ENCODE results near the gene CCDC13. TPM values are rescaled to one million over a fixed set of nuclear protein-coding genes. Genes with fewer than 3 reads are reported as not detected.
"Not testable (repeated sequence)": the region's sequence is repeated elsewhere in the genome, so short reads cannot be mapped to it uniquely, and the experiment has no call there.

Gene CCDC13
- total RNA-seq, 1 donor from 2014 or later: 0.33 TPM

DNA sequence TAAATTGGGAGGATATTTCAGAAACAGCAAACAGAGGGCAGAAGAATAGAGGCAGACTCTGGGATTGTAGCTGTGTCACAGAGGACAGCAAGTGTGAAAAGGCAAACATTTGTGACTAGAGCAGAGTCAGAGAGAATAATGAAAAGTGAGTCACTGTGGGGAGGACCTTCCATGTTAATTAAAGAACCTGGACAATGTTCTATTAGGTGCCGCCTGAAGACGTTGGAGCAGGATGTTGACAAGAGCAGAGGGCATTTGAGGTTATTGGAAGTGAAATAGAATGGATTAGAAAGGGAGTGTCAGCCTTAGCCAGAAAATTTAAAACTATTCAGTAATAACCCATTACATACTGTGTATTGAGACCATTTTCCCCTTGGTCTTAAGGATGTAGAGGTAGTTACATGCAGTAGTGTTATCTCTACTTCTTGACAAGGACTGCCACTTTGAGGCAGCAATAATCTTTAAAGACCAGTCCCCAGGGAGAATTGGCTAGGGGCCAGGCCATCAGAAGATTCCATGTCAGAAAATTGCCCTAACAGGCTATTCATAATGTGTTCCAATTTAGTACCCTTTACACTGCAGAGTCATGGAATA, 42.0 kb upstream of the CCDC13 start:
- H3K4me3 ChIP-seq (ENCODE audit: low read depth, low read length): no peak overlapping the region
- TF ChIP-seq, protein P1, sequence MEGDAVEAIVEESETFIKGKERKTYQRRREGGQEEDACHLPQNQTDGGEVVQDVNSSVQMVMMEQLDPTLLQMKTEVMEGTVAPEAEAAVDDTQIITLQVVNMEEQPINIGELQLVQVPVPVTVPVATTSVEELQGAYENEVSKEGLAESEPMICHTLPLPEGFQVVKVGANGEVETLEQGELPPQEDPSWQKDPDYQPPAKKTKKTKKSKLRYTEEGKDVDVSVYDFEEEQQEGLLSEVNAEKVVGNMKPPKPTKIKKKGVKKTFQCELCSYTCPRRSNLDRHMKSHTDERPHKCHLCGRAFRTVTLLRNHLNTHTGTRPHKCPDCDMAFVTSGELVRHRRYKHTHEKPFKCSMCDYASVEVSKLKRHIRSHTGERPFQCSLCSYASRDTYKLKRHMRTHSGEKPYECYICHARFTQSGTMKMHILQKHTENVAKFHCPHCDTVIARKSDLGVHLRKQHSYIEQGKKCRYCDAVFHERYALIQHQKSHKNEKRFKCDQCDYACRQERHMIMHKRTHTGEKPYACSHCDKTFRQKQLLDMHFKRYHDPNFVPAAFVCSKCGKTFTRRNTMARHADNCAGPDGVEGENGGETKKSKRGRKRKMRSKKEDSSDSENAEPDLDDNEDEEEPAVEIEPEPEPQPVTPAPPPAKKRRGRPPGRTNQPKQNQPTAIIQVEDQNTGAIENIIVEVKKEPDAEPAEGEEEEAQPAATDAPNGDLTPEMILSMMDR (IDR thresholded peaks at IDR 0.05; ENCODE audit: insufficient read depth, low read length, poor library complexity, severe bottlenecking): no peak
- no peak for DNase-seq (ENCODE audit: low read depth)
- H3K36me3 ChIP-seq (ENCODE audit: control insufficient read depth, insufficient read depth, low read length): no peaks in the 10 kb centered on the region
- H3K27me3 ChIP-seq (ENCODE audit: control insufficient read depth, insufficient read depth, low read length): no peaks in the 10 kb centered on the region

DNA sequence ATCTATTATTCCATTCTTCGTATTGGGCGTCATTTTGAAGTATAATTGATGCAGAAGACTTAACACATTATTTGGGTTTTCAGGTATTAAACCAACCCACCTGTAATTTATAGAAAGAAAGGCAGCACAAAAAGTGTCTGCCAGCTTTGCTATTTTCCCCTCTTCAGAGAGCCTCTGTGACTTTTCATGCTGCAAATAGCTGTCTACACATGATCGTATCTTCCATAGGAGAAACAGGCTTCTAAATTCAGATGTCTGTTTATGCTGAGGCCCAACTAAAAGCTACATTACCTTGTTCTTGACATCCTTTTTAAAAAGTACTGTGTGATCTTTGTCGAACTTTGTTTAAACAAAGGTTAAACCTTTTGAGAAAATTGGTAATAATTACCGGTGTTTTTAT, 41.2 kb upstream of the CCDC13 start:
- Histone ChIP-seq H3K27me3 (ENCODE audit: control insufficient read depth, insufficient read depth, low read length) (no peaks in the 10 kb centered on the region), H3K4me3 (ENCODE audit: low read depth, low read length) (no peak overlapping the region), H3K36me3 (ENCODE audit: control insufficient read depth, insufficient read depth, low read length) (no peaks in the 10 kb centered on the region)
- TF ChIP-seq, protein P1 (IDR thresholded peaks at IDR 0.05; ENCODE audit: insufficient read depth, low read length, poor library complexity, severe bottlenecking): no peak
- no peak for DNase-seq (ENCODE audit: low read depth)

DNA sequence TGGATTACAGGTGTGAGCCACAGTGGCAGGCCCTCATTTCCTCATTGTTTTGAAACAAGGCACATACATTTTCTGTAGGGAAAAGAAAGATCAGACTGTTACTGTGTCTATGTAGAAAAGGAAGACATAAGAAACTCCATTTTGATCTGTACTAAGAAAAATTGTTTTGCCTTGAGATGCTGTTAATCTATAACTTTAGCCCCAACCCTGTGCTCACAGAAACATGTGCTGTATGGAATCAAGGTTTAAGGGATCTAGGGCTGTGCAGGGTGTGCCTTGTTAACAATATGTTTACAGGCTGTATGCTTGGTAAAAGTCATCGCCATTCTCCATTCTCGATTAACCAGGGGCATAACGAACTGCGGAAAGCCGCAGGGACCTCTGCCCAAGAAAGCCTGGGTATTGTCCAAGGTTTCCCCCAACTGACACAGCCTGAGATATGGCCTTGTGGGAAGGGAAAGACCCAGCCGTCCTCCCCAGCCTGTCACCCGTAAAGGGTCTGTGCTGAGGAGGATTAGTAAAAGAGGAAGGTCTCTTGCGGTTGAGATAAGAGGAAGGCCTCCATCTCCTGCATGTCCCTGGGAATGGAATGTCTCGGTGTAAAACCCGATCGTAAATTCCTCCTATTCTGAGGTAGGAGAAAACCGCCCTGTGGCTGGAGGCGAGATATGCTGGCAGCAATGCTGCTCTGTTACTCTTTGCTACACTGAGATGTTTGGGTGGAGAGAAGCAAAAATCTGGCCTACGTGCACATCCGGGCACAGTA, 38.2 kb upstream of the CCDC13 start:
- DNase-seq (ENCODE audit: low read depth): not testable (repeated sequence)

DNA sequence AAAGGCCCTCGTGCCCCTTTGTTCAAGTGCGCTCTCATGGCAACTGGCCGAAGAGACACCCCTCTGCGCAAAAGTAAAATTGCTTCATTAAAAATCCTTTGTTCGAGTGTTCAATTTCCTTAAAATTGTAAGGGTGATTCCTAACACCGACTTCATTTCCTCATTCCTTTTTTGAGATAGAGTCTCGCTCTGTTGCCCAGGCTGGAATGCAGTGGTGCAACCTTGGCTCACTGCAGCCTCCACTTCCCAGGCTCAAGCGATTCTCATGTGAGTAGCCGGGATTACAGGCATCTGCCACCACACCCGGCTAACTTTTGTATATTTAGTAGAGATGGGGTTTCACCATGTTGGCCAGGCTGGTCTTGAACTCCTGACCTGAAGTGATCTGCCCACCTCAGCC, 37.7 kb upstream of the CCDC13 start:
- not testable (repeated sequence) for H3K36me3 ChIP-seq (ENCODE audit: control insufficient read depth, insufficient read depth, low read length); DNase-seq (ENCODE audit: low read depth)

More for the DNA sequence above, 38.2 kb upstream of the CCDC13 start:
- H3K36me3 ChIP-seq (ENCODE audit: control insufficient read depth, insufficient read depth, low read length); H3K4me3 ChIP-seq (ENCODE audit: low read depth, low read length); H3K27me3 ChIP-seq (ENCODE audit: control insufficient read depth, insufficient read depth, low read length): not testable (repeated sequence)

DNA sequence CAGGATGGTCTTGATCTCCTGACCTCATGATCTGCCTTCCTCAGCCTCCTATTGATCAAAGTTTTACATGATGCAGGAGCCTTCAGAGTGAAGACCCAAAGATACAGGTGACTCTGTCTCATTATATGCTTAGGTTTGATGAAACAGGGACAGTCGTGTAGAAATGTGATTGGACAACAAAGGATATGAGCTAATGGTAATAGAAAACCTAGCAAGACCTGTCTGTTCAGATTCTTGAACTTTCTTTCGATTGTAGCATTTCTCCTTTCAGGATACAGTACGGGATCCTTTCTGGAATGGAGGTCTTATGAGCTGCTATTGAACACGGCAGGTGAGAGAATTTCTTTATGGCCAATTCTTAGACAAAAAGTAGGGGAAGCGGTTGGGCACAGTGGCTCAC, 36.1 kb upstream of the CCDC13 start, which contains the start of gene ACKR2:
ACKR2 (plus strand) TSS at position 244 of the 400 bp plus-strand sequence. CDS start 55,058 bp downstream, outside the sequence.
- Histone ChIP-seq H3K27me3 (ENCODE audit: control insufficient read depth, insufficient read depth, low read length) (no peaks in the 10 kb centered on the region), H3K4me3 (ENCODE audit: low read depth, low read length) (no peak within 1 kb of the TSS), H3K36me3 (ENCODE audit: control insufficient read depth, insufficient read depth, low read length) (no peaks in the 10 kb centered on the region)
- TF ChIP-seq, protein P1 (IDR thresholded peaks at IDR 0.05; ENCODE audit: insufficient read depth, low read length, poor library complexity, severe bottlenecking): no peak
- no peak for DNase-seq (ENCODE audit: low read depth)

More for the DNA sequence above, 37.7 kb upstream of the CCDC13 start:
- H3K4me3 ChIP-seq (ENCODE audit: low read depth, low read length); H3K27me3 ChIP-seq (ENCODE audit: control insufficient read depth, insufficient read depth, low read length): not testable (repeated sequence)

DNA sequence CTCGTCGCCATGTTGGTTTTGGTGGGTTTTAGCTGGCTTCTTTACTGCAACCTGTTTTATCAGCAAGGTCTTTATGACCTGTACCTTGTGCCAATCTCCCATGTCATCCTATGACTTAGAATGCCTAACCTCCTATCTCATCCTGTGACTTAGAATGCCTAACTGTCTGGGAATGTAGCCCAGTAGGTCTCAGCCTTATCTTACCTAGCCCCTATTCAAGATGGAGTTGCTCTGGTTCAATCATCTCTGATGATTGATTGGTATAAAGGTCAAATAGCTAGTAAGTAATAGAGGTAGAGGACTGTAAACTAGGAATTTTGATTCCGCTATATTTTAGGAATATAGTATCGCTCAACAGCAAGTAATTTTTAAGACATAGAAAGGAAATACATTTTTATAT, 34.9 kb upstream of the CCDC13 start:
- H3K4me3 ChIP-seq (ENCODE audit: low read depth, low read length): no peak overlapping the region

More for the DNA sequence above, 34.9 kb upstream of the CCDC13 start:
- no peaks in the 10 kb centered on the region for H3K27me3 ChIP-seq (ENCODE audit: control insufficient read depth, insufficient read depth, low read length)
- no peaks in the 10 kb centered on the region for H3K36me3 ChIP-seq (ENCODE audit: control insufficient read depth, insufficient read depth, low read length)
- TF ChIP-seq, protein P1 (IDR thresholded peaks at IDR 0.05; ENCODE audit: insufficient read depth, low read length, poor library complexity, severe bottlenecking): no peak
- DNase-seq (ENCODE audit: low read depth): no peak

Data from kidney epithelial cell (primary cell).